SU-DHL-6 (cell line): ENCODE data around the gene MGP.

Experiments used
- H2AFZ ChIP-seq: fragments of 200-600 bp; sonication (generic); 2 replicates; pipeline ENCODE4 v1.6.1; 2014; ENCODE audit warnings: low read depth, mild to moderate bottlenecking, moderate library complexity, mixed read lengths, antibody characterized with exemption, low read length; ENCODE audit not compliant: severe bottlenecking
- H3F3A ChIP-seq: fragments of 200-600 bp; shearing (Covaris generic); 2 replicates; pipeline ENCODE4 v1.6.0; 2016; ENCODE audit warnings: antibody characterized with exemption, mild to moderate bottlenecking; ENCODE audit not compliant: insufficient read depth
- H3K27ac ChIP-seq: fragments of 200-600 bp; sonication (generic); 2 replicates; pipeline ENCODE4 v1.5.1; 2016; ENCODE audit warnings: low read depth, mild to moderate bottlenecking, low read length, moderate library complexity, mixed read lengths
- H3K27me3 ChIP-seq: fragments of 200-600 bp; sonication (generic), shearing (Covaris generic); 2 replicates; pipeline ENCODE4 v1.6.0; 2014; ENCODE audit warnings: mild to moderate bottlenecking, low read length
- H3K36me3 ChIP-seq: fragments of 200-600 bp; sonication (generic); 2 replicates; pipeline ENCODE4 v1.6.1; 2014; ENCODE audit warnings: mild to moderate bottlenecking, low read length, mixed read lengths
- H3K4me2 ChIP-seq: fragments of 300-600, 200-600 bp; shearing (Covaris generic), sonication (generic); 2 replicates; pipeline ENCODE4 v1.6.0; 2014; ENCODE audit warnings: low read length, low read depth, mild to moderate bottlenecking; ENCODE audit not compliant: poor library complexity, severe bottlenecking
- H3K4me3 ChIP-seq: fragments of 200-600 bp; sonication (generic); 2 replicates; pipeline ENCODE4 v1.5.1; 2014; ENCODE audit warnings: antibody characterized with exemption, low read length, mild to moderate bottlenecking, mixed read lengths; ENCODE audit not compliant: insufficient read depth, poor library complexity, severe bottlenecking
- H3K79me2 ChIP-seq: fragments of 200-600 bp; sonication (generic); 2 replicates; pipeline ENCODE4 v1.6.1; 2014; ENCODE audit warnings: mild to moderate bottlenecking, low read length, moderate library complexity; ENCODE audit not compliant: insufficient read depth
- H3K9ac ChIP-seq: fragments of 200-600 bp; sonication (generic); 2 replicates; pipeline ENCODE4 v1.7.0; 2014; ENCODE audit warnings: mild to moderate bottlenecking, low read length
- H3K9me2 ChIP-seq: fragments of 200-600 bp; sonication (generic); replicated peaks from 2 replicates; pipeline ENCODE4 v1.6.1; 2014; ENCODE audit warnings: low read length; ENCODE audit not compliant: insufficient read depth
- H3K9me3 ChIP-seq: fragments of 200-600 bp; sonication (generic); 2 replicates; pipeline ENCODE4 v1.6.1; 2014; ENCODE audit warnings: low read length, mixed read lengths; ENCODE audit not compliant: insufficient read depth
- H4K20me1 ChIP-seq: fragments of 200-600 bp; sonication (generic); 2 replicates; pipeline ENCODE4 v1.6.1; 2014; ENCODE audit warnings: low read depth, mild to moderate bottlenecking, antibody characterized with exemption, low read length, moderate library complexity, mixed read lengths
- EZH2phosphoT487 ChIP-seq: fragments of 200-600 bp; sonication (generic), shearing (Covaris generic); conservative IDR thresholded peaks from 2 replicates; pipeline ENCODE4 v1.6.1; 2018; ENCODE audit warnings: mild to moderate bottlenecking, antibody characterized with exemption, low read length, moderate library complexity, mixed read lengths
- TF ChIP-seq, protein P1 (sequence below): fragments of 200-600 bp; sonication (generic); IDR thresholded peaks from one replicate; pipeline ENCODE4 v1.5.1; 2017; ENCODE audit warnings: antibody characterized with exemption, mild to moderate bottlenecking, low read length, moderate library complexity; ENCODE audit not compliant: insufficient read depth, poor library complexity, severe bottlenecking

The MGP gene

GRCh38 chr12:14924541-14924940 is 38.9 kb upstream of the MGP start:
- H3K27me3 ChIP-seq, result no peaks in the 10 kb centered on the region
- no peaks in the 10 kb centered on the region for H3F3A ChIP-seq
- no peaks in the 10 kb centered on the region for H3K36me3 ChIP-seq
- no peak overlapping the region for H3K9ac ChIP-seq
- H3K9me3 ChIP-seq, result no peaks in the 10 kb centered on the region
- no peaks in the 10 kb centered on the region for H3K79me2 ChIP-seq
- no peak overlapping the region for H3K27ac ChIP-seq
- no peaks in the 10 kb centered on the region for H3K9me2 ChIP-seq
- no peak for TF ChIP-seq EZH2phosphoT487
- TF ChIP-seq, protein P1, sequence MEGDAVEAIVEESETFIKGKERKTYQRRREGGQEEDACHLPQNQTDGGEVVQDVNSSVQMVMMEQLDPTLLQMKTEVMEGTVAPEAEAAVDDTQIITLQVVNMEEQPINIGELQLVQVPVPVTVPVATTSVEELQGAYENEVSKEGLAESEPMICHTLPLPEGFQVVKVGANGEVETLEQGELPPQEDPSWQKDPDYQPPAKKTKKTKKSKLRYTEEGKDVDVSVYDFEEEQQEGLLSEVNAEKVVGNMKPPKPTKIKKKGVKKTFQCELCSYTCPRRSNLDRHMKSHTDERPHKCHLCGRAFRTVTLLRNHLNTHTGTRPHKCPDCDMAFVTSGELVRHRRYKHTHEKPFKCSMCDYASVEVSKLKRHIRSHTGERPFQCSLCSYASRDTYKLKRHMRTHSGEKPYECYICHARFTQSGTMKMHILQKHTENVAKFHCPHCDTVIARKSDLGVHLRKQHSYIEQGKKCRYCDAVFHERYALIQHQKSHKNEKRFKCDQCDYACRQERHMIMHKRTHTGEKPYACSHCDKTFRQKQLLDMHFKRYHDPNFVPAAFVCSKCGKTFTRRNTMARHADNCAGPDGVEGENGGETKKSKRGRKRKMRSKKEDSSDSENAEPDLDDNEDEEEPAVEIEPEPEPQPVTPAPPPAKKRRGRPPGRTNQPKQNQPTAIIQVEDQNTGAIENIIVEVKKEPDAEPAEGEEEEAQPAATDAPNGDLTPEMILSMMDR, result no peak
- H2AFZ ChIP-seq, result no peak overlapping the region
- H4K20me1 ChIP-seq, result no peaks in the 10 kb centered on the region
- no peak overlapping the region for H3K4me3 ChIP-seq
- no peak overlapping the region for H3K4me2 ChIP-seq

- Histone ChIP-seq H4K20me1 (no peaks in the 10 kb centered on the region), H3K4me2 (no peak overlapping the region), H3K27me3 (no peaks in the 10 kb centered on the region), H3K27ac (no peak overlapping the region), H3K9me2 (no peaks in the 10 kb centered on the region), H3K36me3 (no peaks in the 10 kb centered on the region), H2AFZ (no peak overlapping the region), H3F3A (no peaks in the 10 kb centered on the region), H3K9me3 (no peaks in the 10 kb centered on the region), H3K9ac (no peak overlapping the region), H3K4me3 (no peak overlapping the region), H3K79me2 (no peaks in the 10 kb centered on the region)
- TF ChIP-seq, protein P1, result no peak
- TF ChIP-seq EZH2phosphoT487, result no peak
Measured at GRCh38 chr12:14923944-14924343, 38.3 kb upstream of the MGP start.

GRCh38 chr12:14921218-14921617 is 35.6 kb upstream of the MGP start:
- H3K4me2 ChIP-seq, result no peak overlapping the region
- no peak overlapping the region for H3K9ac ChIP-seq
- H3K9me2 ChIP-seq, result no peaks in the 10 kb centered on the region
- H3K27ac ChIP-seq, result no peak overlapping the region
- H3K9me3 ChIP-seq, result no peaks in the 10 kb centered on the region
- no peaks in the 10 kb centered on the region for H3F3A ChIP-seq
- no peaks in the 10 kb centered on the region for H3K79me2 ChIP-seq
- no peak overlapping the region for H3K4me3 ChIP-seq
- H2AFZ ChIP-seq, result no peak overlapping the region
- no peaks in the 10 kb centered on the region for H3K27me3 ChIP-seq
- H3K36me3 ChIP-seq, result no peaks in the 10 kb centered on the region
- no peaks in the 10 kb centered on the region for H4K20me1 ChIP-seq
- TF ChIP-seq EZH2phosphoT487, result no peak
- TF ChIP-seq, protein P1, result no peak
